GM12878 (cell line): Measurements from ENCODE around the gene FAM229A. TPM values are rescaled to one million over a fixed set of nuclear protein-coding genes. Genes with fewer than 3 reads are reported as not detected.

Experiments used
- ATAC-seq: fragments of 200-7000 bp; cut with Tn5 transposase; 3 replicates; pipeline ENCODE4 v1.9.1; 2020; ENCODE audit warnings: mild to moderate bottlenecking, moderate library complexity
- BruUV-seq: library from RNA; stranded (reverse); fragments of 400-500 nt; replicated peaks from 2 replicates; lab custom pipeline; 2021; lab: Mats Ljungman, UMichigan
- CTCF ChIA-PET: fragments of 300-600 bp; sonication (Branson Sonifier 250); formaldehyde crosslinking; extraction: SDS; loops from one replicate; lab custom pipeline; 2021; ENCODE audit warnings: inconsistent platforms; lab: Yijun Ruan, JAX
- POLR2A ChIA-PET: fragments of 350-600 bp; formaldehyde crosslinking; extraction: SDS; loops from one replicate; lab custom pipeline; 2021; ENCODE audit warnings: inconsistent platforms; lab: Charles Lee
- RAD21 ChIA-PET: fragments of 300-600 bp; sonication (Branson Sonifier 250); formaldehyde crosslinking; loops from one replicate; lab custom pipeline; 2023; ENCODE audit warnings: antibody characterized with exemption; ENCODE audit not compliant: unreplicated experiment; lab: Charles Lee
- SMC1A ChIA-PET: fragments of 300-600 bp; sonication (Branson Sonifier 250); formaldehyde crosslinking; loops from one replicate; lab custom pipeline; 2023; ENCODE audit not compliant: unreplicated experiment, uncharacterized antibody; lab: Charles Lee
- DNase-seq: peaks from one replicate; pipeline ENCODE4 v3.0.0-alpha.2; 2011; ENCODE audit warnings: low read depth, low spot score
- FAIRE-seq: peaks from 3 replicates; lab custom pipeline; 2011; peaks lifted over from hg19 to GRCh38; lab: Jason Lieb, UNC
- H2AFZ ChIP-seq: 2 replicates; pipeline ENCODE4 v1.6.0; 2011; ENCODE audit warnings: low read depth, low read length, control low read depth; ENCODE audit not compliant: control insufficient read depth
- H3K27ac ChIP-seq: 2 replicates; pipeline ENCODE4 v1.5.1; 2011; ENCODE audit warnings: control low read depth; ENCODE audit not compliant: control insufficient read depth, insufficient read depth
- H3K27me3 ChIP-seq, 2 experiments: replicated peaks in 1 of 2; 2 replicates each; pipeline versions ENCODE4 v1.6.0 to v1.6.1; 2011; ENCODE audit warnings: low read length in 1 of 2; ENCODE audit not compliant: control insufficient read depth in 2 of 2, insufficient read depth in 2 of 2
- H3K36me3 ChIP-seq, 2 experiments: 2 replicates each; pipeline ENCODE4 v1.5.1; 2011; ENCODE audit warnings: low read length in 1 of 2; ENCODE audit not compliant: control insufficient read depth in 2 of 2, insufficient read depth in 2 of 2
- H3K4me1 ChIP-seq: 2 replicates; pipeline ENCODE4 v1.6.1; 2011; ENCODE audit warnings: mild to moderate bottlenecking, low read length, moderate library complexity, mixed read lengths; ENCODE audit not compliant: control insufficient read depth, insufficient read depth
- H3K4me2 ChIP-seq: 2 replicates; pipeline ENCODE4 v1.6.0; 2011; ENCODE audit warnings: control low read depth; ENCODE audit not compliant: control insufficient read depth, insufficient read depth
- H3K4me3 ChIP-seq: fragments of 200-600 bp; sonication (generic); 2 replicates; pipeline ENCODE4 v1.5.1; 2016
- H3K79me2 ChIP-seq: 2 replicates; pipeline ENCODE4 v1.6.0; 2011; ENCODE audit warnings: low read length; ENCODE audit not compliant: control insufficient read depth, insufficient read depth
- H3K9ac ChIP-seq: 2 replicates; pipeline ENCODE4 v1.8.0; 2011; ENCODE audit warnings: low read length, control low read depth, mixed read lengths; ENCODE audit not compliant: control insufficient read depth, insufficient read depth
- H3K9me3 ChIP-seq: replicated peaks from 3 replicates; pipeline ENCODE4 v1.5.1; 2011; ENCODE audit warnings: mild to moderate bottlenecking, low read length; ENCODE audit not compliant: control insufficient read depth, insufficient read depth
- H4K20me1 ChIP-seq: 2 replicates; pipeline ENCODE4 v1.6.0; 2011; ENCODE audit not compliant: control insufficient read depth, insufficient read depth
- HSF1 ChIP-seq: fragments of 150-350 bp; IDR thresholded peaks from 2 replicates; pipeline ENCODE4 v1.6.1; 2014; ENCODE audit warnings: mild to moderate bottlenecking, low read depth, low read length
- JUNB ChIP-seq: IDR thresholded peaks from 2 replicates; pipeline ENCODE4 v1.6.1; 2016; ENCODE audit warnings: antibody characterized with exemption, mild to moderate bottlenecking
- POLR2A ChIP-seq: IDR thresholded peaks from 2 replicates; pipeline ENCODE4 v1.6.1; 2011; ENCODE audit warnings: low read depth, mild to moderate bottlenecking, low read length
- ZNF592 ChIP-seq: fragments of 450-650 bp; IDR thresholded peaks from 2 replicates; pipeline ENCODE4 v1.6.1; 2017; ENCODE audit warnings: mild to moderate bottlenecking, moderate library complexity
- WGBS: methylation state at CpG from one replicate; pipeline ENCODE4 v1.1.6; 2016; ENCODE audit warnings: low lambda C conversion rate; ENCODE audit not compliant: insufficient replicate concordance, insufficient coverage; ENCODE audit errors: missing lambda C conversion rate; 5-methylcytosine and 5-hydroxymethylcytosine counted together
- in situ Hi-C: fragments of 300-500 bp; cut with MboI; formaldehyde crosslinking; loops from 9 replicates; pipeline ENCODE4 v1.14.3; 2018; ENCODE audit warnings: mixed read lengths
- intact Hi-C: fragments of 100-400 bp; cut with micrococcal nuclease; formaldehyde crosslinking; loops from one replicate; pipeline ENCODE4 v1.14.2; 2022; ENCODE audit not compliant: unreplicated experiment
- polyA plus RNA-seq, 11 experiments: library from polyadenylated mRNA; depleted of rRNA in 4 of 11; unstranded in 6 of 11; stranded (reverse) in 5 of 11; fragments of >200 nt; fragmentation: Nextera tagmentation in 4 of 11; fragmentation: Illumina TruSeq in 1 of 11; extraction: Ambion mirVana in 4 of 11; extraction: Trizol in 1 of 11; gene quantifications; 1 replicate in 1 of 11; 2 replicates in 10 of 11; pipeline versions ENCODE4 v1.2.1 to v1.2.3, GENCODE V29; 2011 to 2016; ENCODE audit warnings: inconsistent platforms in 2 of 11, missing spikeins in 2 of 11, low read depth in 1 of 11
- total RNA-seq, 4 experiments: library from RNA; depleted of rRNA in 3 of 4; stranded (reverse); fragments of >200 nt in 3 of 4; fragmentation: Illumina TruSeq in 1 of 4; extraction: Trizol in 1 of 4; gene quantifications; 2 replicates each; pipeline versions ENCODE4 v1.2.1 to v1.2.3, GENCODE V29; 2013 to 2021

FAM229A gene
- total and polyA plus RNA-seq, 10 of the 15 experiments (the other 5 are each of a cell fraction or from before 2014, with no cell fraction given): 0.02 to 5.3 (median 1.4) TPM; not detected in 1

GRCh38 chr1:32329931-32330466, 32.3 kb downstream of the FAM229A start (continued):
- TF ChIP-seq HSF1 (no peak), ZNF592 (no peak)

- SMC1A ChIA-PET: no interaction called here
- FAIRE-seq (no peak), ATAC-seq (no peak), DNase-seq (no peak)
- Histone ChIP-seq H4K20me1 (no peaks in the 10 kb centered on the region; the same call in 1 of the 2 replicates), H3K9ac (no peak overlapping the region), H3K79me2 (peaks cover 5% of the 10 kb centered on the region), H3K27ac (no peak overlapping the region), H3K36me3 (peaks cover 40 to 65% of the 10 kb centered on the region in 2 experiments), H3K4me1 (peaks cover 16% of the 10 kb centered on the region), H3K4me3 (no peak overlapping the region), H3K27me3 (no peaks in the 10 kb centered on the region), H3K9me3 (no peaks in the 10 kb centered on the region), H2AFZ (no peak overlapping the region), H3K4me2 (no peak overlapping the region)
- CTCF ChIA-PET: interaction anchor here (1.6 kb wide), 1 partner anchor 10 kb away, joined by 6 read pairs; no protein-coding TSS in a partner anchor
- intact Hi-C loops (no loop called here), in situ Hi-C loops (no loop called here)
- no TSS peak for BruUV-seq
- TF ChIP-seq POLR2A (peak; percentile 12; the same call in 1 of the 2 replicates), JUNB (no peak)
- RAD21 ChIA-PET: no interaction called here
- POLR2A ChIA-PET: no interaction called here
- 97% methylated on average over 11 of the region's 11 CpGs for WGBS
These were observed 35.1 kb downstream of the FAM229A start for GRCh38 chr1:32327204-32327603.
